Parathyroid adenoma (tissue), 2 donors: ENCODE measurements around the gene ZAR1.
"Not testable (repeated sequence)": the region's sequence is repeated elsewhere in the genome, so short reads cannot be mapped to it uniquely, and the experiment has no call there.

Experiments
- H2AFZ ChIP-seq: fragments of 300-600 bp; sonication (generic); one replicate; pipeline ENCODE4 v1.7.0; 2017; ENCODE audit warnings: antibody characterized with exemption, mild to moderate bottlenecking
- H3K27ac ChIP-seq: fragments of 300-600 bp; sonication (generic); one replicate; pipeline ENCODE4 v1.7.0; 2017
- H3K27me3 ChIP-seq: fragments of 300-600 bp; sonication (generic); one replicate; pipeline ENCODE4 v1.7.0; 2017; ENCODE audit warnings: low read length; ENCODE audit not compliant: control insufficient read depth, insufficient read depth
- H3K36me3 ChIP-seq: fragments of 300-600 bp; sonication (generic); one replicate; pipeline ENCODE4 v1.7.0; 2017; ENCODE audit warnings: low read length; ENCODE audit not compliant: control insufficient read depth, insufficient read depth
- H3K4me1 ChIP-seq: fragments of 300-600 bp; sonication (generic); one replicate; pipeline ENCODE4 v1.7.0; 2017; ENCODE audit warnings: control low read depth
- H3K4me2 ChIP-seq: fragments of 300-600 bp; sonication (generic); one replicate; pipeline ENCODE4 v1.7.0; 2017; ENCODE audit warnings: low read length
- H3K4me3 ChIP-seq: fragments of 300-600 bp; sonication (generic); one replicate; pipeline ENCODE4 v1.7.0; 2017; ENCODE audit warnings: low read depth, low read length
- H3K79me2 ChIP-seq: fragments of 300-600 bp; sonication (generic); one replicate; pipeline ENCODE4 v1.7.0; 2017; ENCODE audit warnings: control low read depth
- H3K9ac ChIP-seq: fragments of 300-600 bp; sonication (generic); one replicate; pipeline ENCODE4 v1.7.0; 2017; ENCODE audit warnings: mild to moderate bottlenecking
- H3K9me3 ChIP-seq: fragments of 300-600 bp; sonication (generic); one replicate; pipeline ENCODE4 v1.7.0; 2017; ENCODE audit warnings: low read length; ENCODE audit not compliant: control insufficient read depth
- TF ChIP-seq, protein P1 (sequence below): fragments of 300-600 bp; sonication (generic); IDR thresholded peaks from one replicate; pipeline ENCODE4 v1.7.0; 2017; ENCODE audit warnings: antibody characterized with exemption, mild to moderate bottlenecking
- donor health status: primary hyperparathyroidism.

Gene ZAR1

DNA sequence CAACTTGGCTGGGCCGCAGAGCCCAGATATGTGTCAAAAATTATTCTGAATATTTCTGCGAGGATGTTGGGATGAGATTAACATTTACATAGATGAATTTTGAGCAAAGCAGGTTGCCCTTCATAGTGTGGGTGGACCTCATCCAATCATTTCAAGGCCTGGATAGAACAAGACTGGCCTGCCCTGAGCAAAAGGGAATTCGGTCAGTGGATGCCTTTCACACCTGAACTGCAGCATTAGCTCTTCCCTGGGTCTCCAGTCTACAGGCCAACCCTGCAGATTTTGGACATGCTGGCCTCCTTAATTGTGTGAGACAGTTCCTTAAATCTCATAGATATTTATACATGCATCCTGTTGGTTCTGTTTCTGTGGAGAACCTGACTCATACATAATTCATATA, 39.3 kb upstream of the ZAR1 start:
- Histone ChIP-seq H3K9ac (no peak overlapping the region), H3K27ac (no peak overlapping the region), H3K4me1 (no peaks in the 10 kb centered on the region), H3K4me3 (no peak overlapping the region), H3K79me2 (no peaks in the 10 kb centered on the region), H3K4me2 (no peak overlapping the region), H3K9me3 (no peaks in the 10 kb centered on the region), H3K27me3 (no peaks in the 10 kb centered on the region), H2AFZ (no peak overlapping the region), H3K36me3 (no peaks in the 10 kb centered on the region)
- TF ChIP-seq, protein P1, sequence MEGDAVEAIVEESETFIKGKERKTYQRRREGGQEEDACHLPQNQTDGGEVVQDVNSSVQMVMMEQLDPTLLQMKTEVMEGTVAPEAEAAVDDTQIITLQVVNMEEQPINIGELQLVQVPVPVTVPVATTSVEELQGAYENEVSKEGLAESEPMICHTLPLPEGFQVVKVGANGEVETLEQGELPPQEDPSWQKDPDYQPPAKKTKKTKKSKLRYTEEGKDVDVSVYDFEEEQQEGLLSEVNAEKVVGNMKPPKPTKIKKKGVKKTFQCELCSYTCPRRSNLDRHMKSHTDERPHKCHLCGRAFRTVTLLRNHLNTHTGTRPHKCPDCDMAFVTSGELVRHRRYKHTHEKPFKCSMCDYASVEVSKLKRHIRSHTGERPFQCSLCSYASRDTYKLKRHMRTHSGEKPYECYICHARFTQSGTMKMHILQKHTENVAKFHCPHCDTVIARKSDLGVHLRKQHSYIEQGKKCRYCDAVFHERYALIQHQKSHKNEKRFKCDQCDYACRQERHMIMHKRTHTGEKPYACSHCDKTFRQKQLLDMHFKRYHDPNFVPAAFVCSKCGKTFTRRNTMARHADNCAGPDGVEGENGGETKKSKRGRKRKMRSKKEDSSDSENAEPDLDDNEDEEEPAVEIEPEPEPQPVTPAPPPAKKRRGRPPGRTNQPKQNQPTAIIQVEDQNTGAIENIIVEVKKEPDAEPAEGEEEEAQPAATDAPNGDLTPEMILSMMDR = no peak

DNA sequence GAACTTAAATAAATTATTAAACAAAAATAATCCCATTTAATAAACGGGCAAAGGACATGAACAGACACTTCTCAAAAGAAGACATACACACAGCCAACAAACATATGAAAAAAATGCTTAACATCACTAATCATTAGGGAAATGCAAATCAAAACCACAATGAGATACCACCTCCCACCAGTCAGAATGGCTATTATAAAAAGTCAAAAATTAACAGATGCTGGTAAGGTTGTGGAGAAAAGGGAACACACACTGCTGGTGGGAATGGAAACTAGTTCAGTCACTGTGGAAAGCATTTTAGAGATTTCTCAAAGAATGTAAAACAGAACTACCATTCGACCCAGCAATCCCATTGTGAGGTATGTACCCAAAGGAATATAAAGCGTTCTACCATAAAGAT, 38.4 kb upstream of the ZAR1 start:
- not testable (repeated sequence) for H3K79me2 ChIP-seq, H2AFZ ChIP-seq, H3K9ac ChIP-seq, H3K36me3 ChIP-seq, H3K4me1 ChIP-seq, H3K27ac ChIP-seq, H3K4me3 ChIP-seq, H3K9me3 ChIP-seq, H3K4me2 ChIP-seq, H3K27me3 ChIP-seq

GRCh38 chr4:48454591-48454990, 35.5 kb upstream of the ZAR1 start:
- Histone ChIP-seq H3K79me2 (no peaks in the 10 kb centered on the region), H3K27me3 (no peaks in the 10 kb centered on the region), H3K9me3 (no peaks in the 10 kb centered on the region), H3K27ac (no peak overlapping the region), H2AFZ (no peak overlapping the region), H3K4me3 (no peak overlapping the region), H3K4me2 (no peak overlapping the region), H3K4me1 (no peaks in the 10 kb centered on the region), H3K9ac (no peak overlapping the region), H3K36me3 (no peaks in the 10 kb centered on the region)
- TF ChIP-seq, protein P1 = no peak

DNA sequence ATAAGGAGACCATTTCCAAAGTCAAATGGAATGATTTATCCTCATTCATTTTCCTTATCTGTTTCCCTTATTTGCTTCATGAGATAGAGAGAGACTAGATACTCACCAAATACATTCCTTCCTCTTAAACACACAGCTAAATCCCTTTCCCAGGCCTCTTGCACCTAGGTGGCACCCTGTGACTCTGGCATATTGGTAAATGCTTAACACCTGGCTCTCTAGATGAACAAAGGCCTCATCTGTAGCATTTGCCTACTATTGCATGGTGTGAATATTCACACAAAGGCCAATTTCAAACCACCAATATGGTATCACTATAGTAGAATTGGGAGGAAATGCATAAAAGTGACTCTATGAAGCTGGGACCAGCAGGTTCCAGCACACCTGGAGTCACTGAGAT, 29.1 kb upstream of the ZAR1 start:
- Histone ChIP-seq H3K27ac (no peak overlapping the region), H3K4me2 (no peak overlapping the region), H3K4me1 (no peaks in the 10 kb centered on the region), H3K9me3 (no peaks in the 10 kb centered on the region), H3K27me3 (no peaks in the 10 kb centered on the region), H3K9ac (no peak overlapping the region), H3K36me3 (no peaks in the 10 kb centered on the region), H3K4me3 (no peak overlapping the region), H2AFZ (no peak overlapping the region), H3K79me2 (no peaks in the 10 kb centered on the region)
- TF ChIP-seq, protein P1 = no peak

DNA sequence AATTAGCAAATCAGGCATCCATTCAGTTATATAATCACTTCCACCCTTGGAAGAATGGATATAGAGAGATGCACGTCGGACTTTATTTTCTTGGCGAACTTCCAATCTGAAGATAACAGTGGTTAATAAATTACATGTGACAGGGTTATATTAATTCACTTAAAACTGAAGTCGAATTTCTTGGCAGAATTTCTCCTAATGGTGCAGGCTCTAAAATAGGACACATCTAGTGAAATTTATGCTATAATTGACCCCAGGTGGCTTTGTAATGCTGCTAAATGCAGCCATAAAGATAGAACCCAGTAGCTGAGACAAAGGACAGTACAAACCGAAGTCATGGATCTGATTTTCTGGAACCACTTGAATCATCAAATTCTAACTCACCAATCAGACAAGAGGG, 27.7 kb upstream of the ZAR1 start:
- H3K4me3 ChIP-seq = no peak overlapping the region

More for the DNA sequence above, 27.7 kb upstream of the ZAR1 start:
- no peak overlapping the region for H3K9ac ChIP-seq
- no peak overlapping the region for H3K4me2 ChIP-seq
- H3K79me2 ChIP-seq = no peaks in the 10 kb centered on the region
- H3K4me1 ChIP-seq = no peaks in the 10 kb centered on the region
- no peak overlapping the region for H2AFZ ChIP-seq
- H3K9me3 ChIP-seq = no peaks in the 10 kb centered on the region
- TF ChIP-seq, protein P1 = no peak
- no peaks in the 10 kb centered on the region for H3K27me3 ChIP-seq
- H3K27ac ChIP-seq = no peak overlapping the region
- H3K36me3 ChIP-seq = no peaks in the 10 kb centered on the region
